H4 (cell line): ENCODE results near the gene HAND1. TPM values are rescaled to one million over a fixed set of nuclear protein-coding genes. Genes with fewer than 3 reads are reported as not detected.

Experiments
- DNase-seq: peaks from one replicate; pipeline ENCODE4 v3.0.0-alpha.2; 2015; ENCODE audit warnings: low spot score
- total RNA-seq: library from RNA; depleted of rRNA; stranded (reverse); fragments of >200 nt; shearing (Covaris generic); gene quantifications from 2 replicates; pipeline ENCODE4 v1.2.3, GENCODE V29; 2014

HAND1 gene
- total RNA-seq, 1 experiment from 2014 or later: not detected

DNA sequence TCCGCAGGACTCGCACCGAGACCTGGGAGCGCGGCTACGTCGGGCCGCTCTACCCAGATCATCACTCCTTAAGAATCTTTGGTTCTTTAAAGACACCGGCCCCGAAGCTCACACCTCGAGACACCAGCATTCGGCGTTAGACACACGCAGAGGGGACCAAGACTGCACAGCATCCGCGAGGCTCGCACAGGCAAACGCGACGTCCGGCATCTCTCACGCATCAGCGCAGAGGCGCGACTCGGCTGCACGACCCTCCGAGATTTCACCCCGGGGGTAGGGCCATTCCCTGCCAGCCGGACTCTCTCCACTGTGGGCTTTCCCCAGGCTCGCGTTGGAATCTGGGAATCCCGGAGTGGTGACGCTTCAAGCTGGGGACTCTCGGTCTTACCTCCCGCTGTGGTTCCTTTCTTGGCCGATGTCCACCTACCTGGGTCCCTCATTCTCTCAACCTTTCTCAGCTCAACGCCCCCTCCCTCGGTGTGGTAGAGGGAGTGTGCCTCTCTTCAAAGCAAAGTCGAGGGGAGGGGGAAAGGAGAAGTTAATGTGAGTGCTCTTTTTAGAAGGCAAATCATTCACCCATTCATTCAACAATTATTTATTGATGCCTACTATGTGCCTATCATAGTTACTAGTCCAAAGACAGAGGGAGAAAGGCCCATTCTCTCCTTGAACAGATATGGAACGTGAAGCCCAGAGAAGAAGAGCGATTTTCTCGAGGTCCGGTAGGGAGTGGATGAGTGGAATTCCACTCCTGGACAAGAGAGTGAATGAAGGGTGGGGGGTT, 1.3 kb upstream of the HAND1 start:
- DNase-seq: no peak

DNA sequence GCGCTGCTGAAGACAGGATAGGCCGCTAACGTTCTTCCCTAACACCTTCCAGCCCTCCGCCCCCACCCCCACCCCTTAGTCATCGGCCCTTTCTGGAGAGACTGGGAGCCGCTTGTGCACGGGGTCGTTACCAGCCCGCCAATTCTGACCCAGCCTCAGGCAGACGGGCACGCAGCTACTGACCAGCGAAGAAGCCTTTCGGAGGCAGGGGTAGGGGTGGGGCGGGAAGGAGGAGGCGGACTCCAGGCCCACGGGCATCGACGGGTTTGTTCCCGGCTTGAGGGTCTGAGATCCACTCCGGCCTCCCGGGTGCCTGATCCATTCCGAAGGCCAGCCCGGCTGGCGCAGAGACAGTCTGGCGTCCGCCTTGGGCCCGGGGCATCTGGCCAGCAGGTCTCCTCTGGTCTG, 729 bp upstream of the HAND1 start:
- no peak for DNase-seq

DNA sequence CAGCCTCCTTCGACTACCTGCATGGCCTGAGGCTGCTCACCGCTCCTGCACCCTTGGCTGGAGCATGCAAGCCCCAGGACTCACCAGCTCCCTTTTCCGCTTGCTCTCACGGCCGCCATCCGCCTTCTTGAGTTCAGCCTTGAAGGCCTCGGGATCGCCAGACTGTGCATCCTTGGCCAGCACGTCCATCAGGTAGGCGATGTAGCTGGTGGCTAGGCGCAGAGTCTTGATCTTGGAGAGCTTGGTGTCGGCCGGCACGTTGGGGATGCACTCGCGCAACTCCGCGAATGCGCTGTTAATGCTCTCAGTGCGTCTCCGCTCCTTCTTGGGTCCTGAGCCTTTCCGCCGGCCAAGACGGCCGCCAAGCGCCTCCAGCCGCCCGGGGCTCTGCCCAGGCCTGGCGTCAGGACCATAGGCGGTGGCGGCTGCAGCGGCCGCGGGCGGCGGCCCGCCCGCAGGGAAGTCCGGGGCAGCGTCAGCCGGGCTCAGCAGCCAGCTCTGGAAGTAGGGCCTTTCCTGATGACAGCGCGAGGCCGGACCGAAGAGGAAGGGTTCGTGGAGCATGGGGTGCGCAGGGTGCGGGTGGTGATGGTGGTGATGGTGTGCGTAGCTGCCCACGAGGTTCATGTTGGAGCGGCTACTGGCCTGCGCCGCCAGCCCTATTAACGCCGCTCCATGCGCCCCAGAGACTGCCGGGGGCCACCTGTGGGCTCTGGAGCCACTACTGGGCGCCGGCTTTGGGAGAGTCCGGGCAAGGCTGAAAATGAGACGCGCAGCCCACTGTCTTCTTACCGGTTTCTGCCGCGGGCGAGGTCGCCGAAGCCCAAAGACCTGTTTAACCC, 424 bp downstream of the HAND1 start:
- DNase-seq: no peak

GRCh38 chr5:154476354-154477205, 1.4 kb downstream of the HAND1 start:
- no peak for DNase-seq

DNA sequence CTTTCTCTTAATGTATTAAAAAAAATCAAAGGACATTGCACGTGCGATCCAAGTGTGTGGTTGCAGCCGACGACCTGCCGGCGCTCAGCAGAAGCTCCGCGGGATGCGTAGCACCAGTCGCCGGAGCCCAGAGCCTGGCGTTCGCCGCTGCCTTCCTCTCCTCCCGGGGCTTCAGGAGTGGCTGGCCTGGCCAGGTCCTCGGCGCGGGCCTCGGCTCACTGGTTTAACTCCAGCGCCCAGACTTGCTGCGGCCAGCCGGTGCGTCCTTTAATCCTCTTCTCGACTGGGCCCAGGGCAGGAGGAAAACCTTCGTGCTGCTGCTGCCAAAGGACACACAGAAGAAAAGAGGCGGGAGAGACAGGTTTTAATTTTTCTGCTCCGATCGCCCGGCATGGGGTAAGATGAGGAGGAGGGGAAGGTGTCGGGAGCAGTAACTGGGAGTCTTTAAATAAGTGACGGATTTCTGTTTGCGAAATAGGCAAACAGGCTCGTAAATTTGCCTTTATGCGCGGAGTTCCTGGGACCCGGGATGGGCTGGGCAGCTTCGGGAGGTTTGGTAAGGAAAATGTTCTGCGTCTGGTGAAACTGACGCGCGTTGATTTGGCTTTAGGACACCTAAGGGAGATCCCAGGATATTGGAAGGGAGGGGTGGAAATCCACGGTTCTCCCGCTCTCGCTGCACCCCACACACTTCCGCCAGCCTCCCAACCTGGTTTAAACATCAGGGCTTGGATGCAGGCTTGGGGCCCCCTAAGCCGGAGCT, 2.3 kb downstream of the HAND1 start:
- DNase-seq: no peak

DNA sequence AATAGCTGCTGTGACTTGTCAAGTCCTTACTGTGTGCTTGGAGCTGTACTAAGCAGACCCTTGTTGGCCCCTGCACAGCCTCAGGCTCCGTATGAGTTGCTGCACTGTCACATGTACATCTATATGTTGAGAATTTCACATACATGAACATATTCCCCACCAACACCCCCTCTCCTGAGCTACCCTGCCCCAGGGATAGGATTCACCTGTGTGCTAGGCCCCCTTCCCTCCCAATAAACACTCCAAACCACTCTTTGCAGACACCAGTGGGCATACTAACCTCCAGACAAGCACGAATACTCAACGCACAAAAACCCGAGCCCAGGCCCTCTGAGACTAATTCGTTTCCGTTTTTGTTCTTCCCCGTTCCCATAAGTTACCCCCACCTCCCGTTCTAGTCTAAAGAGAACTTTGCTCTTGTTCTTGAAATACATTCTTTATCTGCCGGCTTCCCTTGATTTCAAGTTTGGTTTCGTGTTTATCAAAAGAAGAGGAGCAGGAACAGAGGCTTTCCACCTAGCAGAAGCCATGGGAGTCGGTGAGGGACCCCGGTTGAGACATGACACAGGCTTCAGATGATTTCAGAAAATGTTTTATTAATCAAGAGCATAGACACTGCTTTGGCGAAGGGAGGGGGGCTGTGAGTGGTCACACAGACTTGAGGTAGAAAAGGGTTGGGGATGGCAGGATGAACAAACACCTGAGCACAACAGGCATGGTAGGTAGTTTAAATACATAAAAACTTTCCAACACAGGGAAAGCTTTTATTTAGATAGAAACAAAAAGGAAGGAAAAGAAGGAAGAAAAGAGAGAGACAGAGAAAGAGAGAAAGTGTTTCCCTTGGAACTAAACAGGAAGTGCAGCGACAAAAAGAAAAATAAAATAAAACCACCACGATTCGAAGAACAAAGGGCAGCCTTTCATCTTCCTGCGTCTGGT, 3.4 kb downstream of the HAND1 start:
- no peak for DNase-seq

GRCh38 chr5:154473581-154474283, 4.3 kb downstream of the HAND1 start:
- DNase-seq: no peak

- DNase-seq: no peak
These were observed 5.0 kb downstream of the HAND1 start for GRCh38 chr5:154472871-154473580.

- DNase-seq: no peak
These were observed 6.8 kb downstream of the HAND1 start for GRCh38 chr5:154470947-154471870.

DNA sequence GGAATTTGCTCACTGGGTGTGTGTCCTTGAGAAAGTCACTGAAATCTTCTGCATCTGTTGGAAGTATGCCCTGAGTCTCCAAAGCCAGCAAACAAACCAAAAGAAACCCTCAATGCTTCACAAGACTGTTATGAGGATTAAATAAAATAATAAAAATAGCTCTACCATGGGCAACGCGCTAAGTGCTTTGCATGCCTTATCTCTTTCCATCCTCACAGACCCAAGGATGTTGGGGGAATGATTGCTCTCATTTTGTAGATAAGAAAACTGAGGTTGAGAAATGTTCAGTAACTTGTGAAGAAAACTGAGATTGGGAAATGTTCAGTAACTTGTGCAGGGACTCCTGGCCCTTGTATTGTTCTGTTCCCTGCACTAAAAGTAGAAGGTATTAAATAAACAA, 7.9 kb downstream of the HAND1 start:
- DNase-seq: no peak

- peak; percentile 63 for DNase-seq
These were observed 10.2 kb downstream of the HAND1 start for GRCh38 chr5:154467655-154468354.

- DNase-seq: no peak
These were observed 11.4 kb downstream of the HAND1 start for GRCh38 chr5:154466671-154467070.

DNA sequence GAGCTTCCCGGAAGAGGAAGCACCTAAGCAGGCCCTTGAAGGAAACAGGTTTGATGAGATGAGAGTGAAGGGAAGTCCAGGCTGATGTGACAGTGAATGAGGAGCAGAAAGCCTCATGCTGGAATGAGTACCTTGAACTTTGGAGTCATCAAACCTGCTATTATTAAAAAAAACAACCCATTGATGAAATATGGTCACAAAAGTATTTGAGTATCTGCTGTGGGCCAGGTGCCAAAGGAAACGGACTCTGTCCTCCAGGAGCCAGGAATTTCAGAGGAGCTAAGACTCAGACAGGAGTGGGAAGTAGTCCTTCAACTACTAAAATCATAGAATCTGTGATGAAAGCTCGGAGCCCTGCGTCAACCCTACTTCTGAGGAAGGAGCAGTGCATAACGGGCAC, 11.9 kb downstream of the HAND1 start:
- no peak for DNase-seq

DNA sequence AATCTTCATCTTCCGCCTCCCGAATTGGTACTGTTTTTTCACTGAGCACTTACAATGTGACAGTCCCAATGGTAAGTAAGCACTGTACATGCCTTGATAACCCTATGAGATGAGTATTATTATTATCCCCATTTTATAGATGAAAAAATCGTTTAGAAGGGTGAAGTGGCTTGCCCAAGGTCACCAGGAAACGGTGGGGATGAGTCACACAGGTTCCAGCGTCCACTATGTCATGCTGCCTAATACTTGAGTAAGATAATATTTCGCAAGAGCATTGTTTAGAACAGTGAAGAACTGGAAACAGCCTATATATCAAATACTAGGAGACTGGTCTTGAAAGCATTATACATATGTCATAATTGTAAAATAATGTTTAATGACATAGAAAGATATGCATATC, 12.9 kb downstream of the HAND1 start:
- peak; percentile 41 for DNase-seq

DNA sequence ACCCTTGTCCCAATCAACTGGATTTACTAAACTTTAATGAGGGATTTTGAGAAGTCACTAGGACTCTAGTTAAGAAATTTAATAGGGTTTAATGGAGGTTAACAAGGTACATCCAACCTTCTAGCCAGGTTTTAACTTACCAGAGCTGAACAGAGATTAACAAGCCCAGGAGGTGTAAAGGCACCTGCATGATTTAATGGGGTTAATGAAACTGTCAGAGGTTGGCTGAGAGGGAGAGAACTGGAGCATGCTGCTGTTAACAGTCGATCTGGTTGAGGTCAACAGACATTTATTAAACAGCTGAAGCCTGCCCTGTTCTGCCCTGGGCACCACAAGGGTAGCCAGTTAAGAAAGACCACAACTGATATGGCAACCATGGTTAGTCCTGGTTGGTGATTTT, 13.6 kb downstream of the HAND1 start:
- DNase-seq: no peak

DNA sequence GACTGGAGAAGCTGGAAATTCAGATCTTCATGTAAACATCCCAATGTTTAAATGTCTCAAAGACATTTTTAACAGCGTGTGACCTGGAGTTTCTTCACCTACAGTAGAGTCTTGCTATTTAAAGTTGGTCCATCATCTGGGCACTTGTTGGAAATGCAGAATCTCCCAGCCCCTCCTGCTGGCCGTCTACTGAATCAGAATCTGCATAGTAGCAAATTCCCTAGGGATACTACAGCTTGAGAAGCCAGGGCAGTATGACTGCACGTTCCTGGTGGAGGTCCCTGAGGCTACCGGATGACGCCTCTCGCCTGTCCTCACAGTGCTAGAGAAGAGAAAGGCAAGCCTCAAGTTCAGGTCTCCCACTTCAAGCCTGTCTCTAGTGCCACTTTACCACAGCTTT, 16.5 kb downstream of the HAND1 start:
- DNase-seq: no peak

GRCh38 chr5:154460172-154460571, 17.9 kb downstream of the HAND1 start:
- DNase-seq: no peak
